ENCODE results near the gene AIDA.

The AIDA gene

DNA sequence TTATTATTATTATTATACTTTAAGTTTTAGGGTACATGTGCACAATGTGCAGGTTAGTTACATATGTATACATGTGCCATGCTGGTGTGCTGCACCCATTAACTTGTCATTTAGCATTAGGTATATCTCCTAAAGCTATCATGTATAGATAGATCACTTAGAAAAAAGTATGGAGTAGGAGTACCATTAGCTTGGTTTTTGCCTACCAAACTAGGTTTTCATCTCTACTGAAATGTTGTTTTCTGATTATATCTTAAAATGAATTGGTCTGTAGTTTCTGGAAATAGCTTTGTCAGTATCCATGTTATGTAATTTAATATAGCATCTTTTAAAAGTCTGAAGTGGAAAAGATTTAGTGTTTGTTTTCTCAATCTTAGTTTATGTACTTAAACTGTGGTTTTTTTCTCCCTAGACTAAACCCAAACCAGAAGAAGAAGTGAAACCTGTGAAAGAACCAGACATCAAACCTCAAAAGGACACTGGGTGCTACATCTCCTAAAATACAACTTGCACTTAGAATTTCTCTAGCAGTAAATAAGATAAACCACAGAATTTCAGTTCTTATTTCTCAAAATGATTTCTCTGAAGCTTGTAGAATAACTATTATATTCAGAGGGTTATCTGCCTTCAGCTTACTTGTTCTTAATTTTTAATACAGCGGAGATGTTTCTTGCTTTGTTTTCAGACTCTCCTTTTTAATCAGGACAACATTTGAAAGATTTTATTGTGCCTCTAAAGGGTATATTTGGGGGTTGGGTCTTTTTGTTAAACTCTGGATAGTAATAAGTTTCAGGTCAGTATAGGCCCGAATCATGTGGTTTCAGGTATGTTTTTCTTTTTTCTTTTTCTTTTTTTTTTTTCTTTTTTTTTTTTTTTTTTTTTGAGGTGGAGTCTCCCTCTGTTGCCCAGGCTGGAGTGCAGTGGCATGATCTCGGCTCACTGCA is 20.2 kb upstream of the AIDA start:
- peaks cover 10% of the 10 kb centered on the region for H3K4me1 Mint-ChIP-seq (ENCODE audit: low read depth)
- H3K4me3 Mint-ChIP-seq: no peak overlapping the region
- no peaks in the 10 kb centered on the region for H3K27me3 Mint-ChIP-seq
- no peak for DNase-seq
- peaks cover 75% of the 10 kb centered on the region for H3K36me3 Mint-ChIP-seq (ENCODE audit: low read depth)
- H3K9me3 Mint-ChIP-seq: no peaks in the 10 kb centered on the region
- peak overlapping the region; percentile 60 for H3K27ac Mint-ChIP-seq

DNA sequence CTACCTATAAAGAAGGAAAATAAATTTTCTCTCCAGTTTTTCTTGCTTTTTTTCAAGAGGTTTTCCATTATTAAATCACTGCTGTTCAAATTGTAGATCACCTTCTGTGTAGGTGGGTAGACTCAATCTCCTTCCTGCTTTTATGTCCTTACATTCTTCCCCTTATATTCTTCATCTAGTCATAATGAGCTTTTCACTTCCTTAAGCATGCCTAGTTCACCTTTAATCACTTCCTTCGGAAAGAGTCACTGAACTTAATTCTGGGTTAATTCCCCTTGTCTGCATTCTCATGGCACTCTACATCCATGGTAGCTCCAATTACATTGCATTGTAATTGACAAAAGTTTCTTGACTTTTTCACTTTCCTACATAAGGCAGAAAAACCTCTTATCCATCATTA is 18.6 kb upstream of the AIDA start:
- Mint-ChIP-seq H3K27ac (peak overlapping the region; percentile 13), H3K4me3 (no peak overlapping the region), H3K4me1 (ENCODE audit: low read depth) (peaks cover 10% of the 10 kb centered on the region), H3K9me3 (no peaks in the 10 kb centered on the region), H3K27me3 (no peaks in the 10 kb centered on the region), H3K36me3 (ENCODE audit: low read depth) (peaks cover 86% of the 10 kb centered on the region)
- no peak for DNase-seq

DNA sequence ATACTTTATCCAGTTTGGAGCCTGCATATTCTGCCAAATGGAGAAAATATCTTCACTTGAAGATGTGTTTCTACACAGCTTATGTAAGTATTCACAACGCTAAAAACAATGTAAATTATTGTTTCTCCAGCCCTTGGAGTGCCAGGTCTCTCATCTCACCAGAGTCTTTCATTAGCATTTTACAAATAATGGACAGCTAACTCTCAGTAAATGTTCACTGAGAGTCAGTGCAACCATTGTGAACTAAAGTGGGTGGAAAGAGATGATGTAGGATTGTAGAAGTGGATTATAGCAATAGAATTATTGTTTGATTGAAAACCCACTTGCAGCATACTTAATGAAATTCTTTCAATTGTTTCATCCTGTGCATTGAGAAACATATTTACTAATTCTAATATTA is 16.5 kb upstream of the AIDA start:
- H3K4me1 Mint-ChIP-seq (ENCODE audit: low read depth): peaks cover 10% of the 10 kb centered on the region
- H3K36me3 Mint-ChIP-seq (ENCODE audit: low read depth): peaks cover 91% of the 10 kb centered on the region
- no peak overlapping the region for H3K4me3 Mint-ChIP-seq
- H3K27me3 Mint-ChIP-seq: no peaks in the 10 kb centered on the region
- H3K9me3 Mint-ChIP-seq: no peaks in the 10 kb centered on the region
- H3K27ac Mint-ChIP-seq: no peak overlapping the region
- no peak for DNase-seq

DNA sequence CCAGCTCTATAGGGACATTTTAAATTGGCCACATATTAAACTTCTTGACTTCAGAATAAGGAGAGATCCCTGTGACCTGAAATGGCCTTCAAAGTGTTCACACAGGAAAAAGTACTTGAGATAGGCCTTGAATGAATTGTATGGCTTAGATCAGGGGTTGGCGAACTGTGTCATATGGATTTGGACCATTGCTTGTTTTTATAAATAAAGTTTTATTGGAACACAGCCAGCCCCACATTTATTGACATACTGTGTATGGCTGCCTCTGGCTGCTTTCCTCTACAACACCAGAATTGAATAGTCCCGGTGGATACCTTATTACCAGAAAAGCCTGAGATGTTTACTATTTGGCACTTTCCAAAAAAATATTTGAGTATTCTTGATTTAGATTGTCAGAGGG is 4.1 kb upstream of the AIDA start:
- Mint-ChIP-seq H3K36me3 (ENCODE audit: low read depth) (peaks cover 87% of the 10 kb centered on the region), H3K27ac (no peak overlapping the region)

DNA sequence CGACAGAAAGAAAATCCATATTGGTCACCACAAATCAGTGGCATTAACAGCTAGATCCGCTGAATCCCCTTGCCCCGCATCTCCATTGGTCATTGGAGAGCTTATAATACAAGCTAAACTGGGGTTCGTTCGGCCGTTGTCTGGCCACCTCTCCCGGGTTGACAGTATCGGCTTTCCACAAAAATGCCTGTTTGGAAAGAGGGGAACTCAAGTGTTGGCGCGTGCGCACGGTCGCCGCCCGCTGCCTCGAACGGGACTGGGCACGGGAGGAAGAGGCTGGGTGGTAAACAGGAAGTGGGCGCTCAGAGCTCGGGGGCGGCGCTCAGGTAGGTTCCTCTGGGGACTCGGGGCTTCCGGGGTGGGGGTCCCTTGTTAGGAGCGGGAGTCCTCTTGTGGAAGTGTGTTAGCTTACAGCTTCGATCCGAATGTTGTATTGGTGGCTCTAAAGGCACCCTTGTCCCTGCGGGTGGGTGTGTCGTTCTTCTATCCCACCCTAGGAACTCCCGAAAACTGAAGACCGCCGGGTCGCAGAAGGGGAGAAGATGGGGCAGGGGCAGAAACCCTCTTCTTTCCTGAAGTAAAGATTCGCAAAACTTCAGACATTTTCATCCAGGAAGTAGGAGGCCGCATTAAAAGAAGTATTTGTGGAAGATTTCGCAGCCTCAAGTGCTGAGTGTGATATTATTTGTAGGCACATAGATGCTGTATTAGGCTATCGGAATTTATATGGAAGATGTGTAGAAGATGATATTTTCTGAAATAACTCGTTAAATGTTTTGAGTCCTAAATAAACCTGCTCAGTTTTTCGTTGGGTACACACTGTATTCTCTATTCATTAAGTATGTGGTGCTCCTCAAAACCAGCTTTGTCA is 1.0 kb upstream of the AIDA start:
- no peaks in the 10 kb centered on the region for H3K27me3 Mint-ChIP-seq
- peaks cover 54% of the 10 kb centered on the region for H3K4me1 Mint-ChIP-seq (ENCODE audit: low read depth)
- H3K4me3 Mint-ChIP-seq: peak overlapping the region; percentile 96
- peaks cover 82% of the 10 kb centered on the region for H3K36me3 Mint-ChIP-seq (ENCODE audit: low read depth)
- peak overlapping the region; percentile 100 for H3K27ac Mint-ChIP-seq
- DNase-seq: peak; percentile 89
- H3K9me3 Mint-ChIP-seq: no peaks in the 10 kb centered on the region

More for the DNA sequence above, 4.1 kb upstream of the AIDA start:
- H3K4me1 Mint-ChIP-seq (ENCODE audit: low read depth): peaks cover 36% of the 10 kb centered on the region
- no peak overlapping the region for H3K4me3 Mint-ChIP-seq
- no peaks in the 10 kb centered on the region for H3K27me3 Mint-ChIP-seq
- DNase-seq: no peak
- H3K9me3 Mint-ChIP-seq: no peaks in the 10 kb centered on the region

DNA sequence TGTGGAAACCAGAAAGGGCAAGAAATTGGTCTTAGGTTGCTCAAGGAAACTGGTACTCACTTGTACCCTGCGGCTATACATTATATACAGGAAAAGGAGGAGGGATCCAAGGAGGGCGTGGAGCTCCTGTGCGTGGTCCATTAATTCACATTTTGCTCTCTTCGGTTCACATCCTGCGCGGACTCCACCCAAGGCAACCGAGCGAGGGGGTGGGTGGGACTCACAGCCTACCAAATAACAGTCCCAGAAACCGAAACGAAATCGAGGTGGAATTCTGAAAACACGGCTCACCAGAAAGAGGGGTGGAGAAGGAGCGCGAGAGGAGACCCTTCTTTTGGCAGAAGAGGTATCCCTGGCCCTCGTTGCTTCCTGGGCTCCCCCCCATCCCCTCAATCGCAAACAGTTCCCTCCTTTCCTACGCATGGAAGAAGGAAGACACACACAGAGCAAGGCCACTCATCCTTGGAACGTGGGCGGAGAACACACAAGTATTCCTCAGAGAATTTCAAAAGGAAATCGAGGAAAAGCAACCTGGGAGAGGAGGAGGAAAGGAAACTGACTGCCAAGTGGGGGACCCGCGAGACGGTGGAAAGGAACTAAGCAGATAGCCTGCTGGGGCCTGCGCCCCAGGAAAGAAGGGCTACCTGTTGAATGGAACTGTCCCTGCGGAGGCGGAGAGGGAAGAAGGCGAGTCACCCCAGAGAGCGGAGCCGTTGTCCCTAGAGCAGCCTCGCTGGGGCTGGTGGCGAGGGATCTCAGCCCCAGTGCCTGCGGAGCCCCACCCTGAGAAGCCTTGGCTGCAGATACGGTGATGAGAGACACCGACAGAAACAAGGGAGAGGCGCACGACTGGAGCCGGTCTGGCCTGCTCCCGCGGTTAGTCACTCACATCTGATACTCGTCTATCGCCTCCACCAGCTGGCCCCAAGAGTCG is 705 bp downstream of the AIDA start:
- Mint-ChIP-seq H3K9me3 (no peaks in the 10 kb centered on the region), H3K27ac (peak overlapping the region; percentile 100), H3K4me3 (peak overlapping the region; percentile 96), H3K4me1 (ENCODE audit: low read depth) (peaks cover 56% of the 10 kb centered on the region), H3K36me3 (ENCODE audit: low read depth) (peaks cover 74% of the 10 kb centered on the region), H3K27me3 (no peaks in the 10 kb centered on the region)
- peak; percentile 74 for DNase-seq

DNA sequence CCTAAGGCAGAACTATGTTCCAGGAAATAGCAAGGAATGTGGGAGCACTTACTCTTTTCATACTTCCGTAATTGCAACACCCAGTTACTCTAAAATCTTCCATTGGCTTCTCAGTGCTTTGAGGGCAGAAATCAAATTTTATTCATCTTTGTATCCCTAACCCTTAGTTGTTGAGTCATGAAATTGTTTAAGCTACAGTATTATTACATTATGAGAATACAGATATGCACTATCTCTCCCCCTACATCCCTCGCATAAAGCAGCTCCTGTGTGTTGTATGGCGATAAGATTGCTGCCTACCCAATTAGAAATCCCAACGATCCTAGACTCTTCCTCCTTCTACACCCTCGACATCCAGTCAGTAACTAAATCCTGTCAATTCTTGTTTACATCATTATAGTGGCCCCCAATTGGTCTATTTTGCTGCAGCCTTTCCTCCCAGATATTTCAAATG is 2.6 kb downstream of the AIDA start:
- Mint-ChIP-seq H3K4me1 (ENCODE audit: low read depth) (peaks cover 65% of the 10 kb centered on the region), H3K36me3 (ENCODE audit: low read depth) (peaks cover 71% of the 10 kb centered on the region), H3K27ac (no peak overlapping the region)

DNA sequence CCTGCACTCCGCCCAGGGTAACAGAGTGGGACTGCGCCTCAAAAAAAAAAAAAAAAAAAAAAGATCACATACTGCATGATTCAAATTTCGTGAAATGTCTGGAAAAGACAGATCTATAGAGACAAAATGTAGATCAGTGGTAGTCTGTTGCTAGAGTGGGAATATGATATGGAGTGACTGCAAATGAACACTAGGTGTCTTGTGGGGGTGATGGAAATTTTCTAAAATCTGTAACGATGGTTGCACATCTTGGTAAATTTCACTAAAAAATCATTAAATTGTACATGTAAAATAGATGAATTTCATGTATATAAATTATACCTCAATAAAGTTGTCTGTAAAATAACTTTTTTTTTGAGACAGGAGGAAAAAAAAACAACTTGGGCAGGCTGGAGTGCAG is 5.5 kb downstream of the AIDA start:
- H3K9me3 Mint-ChIP-seq: no peaks in the 10 kb centered on the region
- peaks cover 74% of the 10 kb centered on the region for H3K36me3 Mint-ChIP-seq (ENCODE audit: low read depth)
- no peak overlapping the region for H3K27ac Mint-ChIP-seq
- H3K27me3 Mint-ChIP-seq: no peaks in the 10 kb centered on the region
- H3K4me1 Mint-ChIP-seq (ENCODE audit: low read depth): peaks cover 70% of the 10 kb centered on the region
- no peak overlapping the region for H3K4me3 Mint-ChIP-seq
- DNase-seq: no peak

More for the DNA sequence above, 2.6 kb downstream of the AIDA start:
- Mint-ChIP-seq H3K4me3 (peak overlapping the region; percentile 96), H3K27me3 (no peaks in the 10 kb centered on the region), H3K9me3 (no peaks in the 10 kb centered on the region)
- no peak for DNase-seq

DNA sequence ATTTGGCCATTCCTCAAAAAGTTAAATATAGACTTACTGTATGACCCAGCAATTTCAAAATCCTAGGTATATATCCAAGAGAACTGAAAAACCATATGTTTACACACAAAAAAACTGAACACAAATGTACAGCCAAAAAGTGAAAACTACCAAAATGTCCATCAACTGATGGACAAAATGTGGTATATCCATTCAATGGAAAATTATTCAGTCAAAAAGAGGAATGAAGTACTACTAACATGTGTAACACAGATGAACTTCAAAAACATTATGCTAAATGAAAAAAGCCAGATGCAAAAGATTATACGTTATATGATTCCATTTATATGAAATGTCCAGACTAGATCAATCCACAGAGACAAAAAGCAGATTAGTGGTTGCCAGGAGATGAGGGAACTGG is 8.0 kb downstream of the AIDA start:
- peaks cover 54% of the 10 kb centered on the region for H3K4me1 Mint-ChIP-seq (ENCODE audit: low read depth)
- no peak for DNase-seq
- H3K4me3 Mint-ChIP-seq: no peak overlapping the region
- no peaks in the 10 kb centered on the region for H3K9me3 Mint-ChIP-seq
- H3K27me3 Mint-ChIP-seq: no peaks in the 10 kb centered on the region
- H3K27ac Mint-ChIP-seq: no peak overlapping the region
- peaks cover 70% of the 10 kb centered on the region for H3K36me3 Mint-ChIP-seq (ENCODE audit: low read depth)

DNA sequence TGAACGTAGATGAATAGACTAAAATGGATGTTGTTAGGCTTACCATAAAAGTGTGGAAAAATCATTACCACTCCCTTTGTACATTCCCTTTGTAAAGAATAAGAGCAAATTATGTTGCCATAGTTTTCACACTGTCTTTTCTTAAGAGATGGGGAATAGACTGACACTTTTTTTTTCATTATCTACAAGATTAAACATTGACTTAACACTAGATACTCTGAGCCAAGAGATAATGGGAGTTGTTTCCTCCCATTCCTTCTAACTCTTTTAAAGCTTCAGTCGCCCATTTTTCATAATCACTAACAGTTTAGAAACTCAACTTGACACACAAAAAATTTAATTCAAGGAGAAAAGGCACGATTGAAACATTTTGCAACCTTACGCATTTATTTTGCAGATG is 10.1 kb downstream of the AIDA start:
- Mint-ChIP-seq H3K4me3 (no peak overlapping the region), H3K9me3 (no peaks in the 10 kb centered on the region), H3K36me3 (ENCODE audit: low read depth) (peaks cover 65% of the 10 kb centered on the region), H3K27ac (no peak overlapping the region), H3K27me3 (no peaks in the 10 kb centered on the region), H3K4me1 (ENCODE audit: low read depth) (peaks cover 44% of the 10 kb centered on the region)
- no peak for DNase-seq

DNA sequence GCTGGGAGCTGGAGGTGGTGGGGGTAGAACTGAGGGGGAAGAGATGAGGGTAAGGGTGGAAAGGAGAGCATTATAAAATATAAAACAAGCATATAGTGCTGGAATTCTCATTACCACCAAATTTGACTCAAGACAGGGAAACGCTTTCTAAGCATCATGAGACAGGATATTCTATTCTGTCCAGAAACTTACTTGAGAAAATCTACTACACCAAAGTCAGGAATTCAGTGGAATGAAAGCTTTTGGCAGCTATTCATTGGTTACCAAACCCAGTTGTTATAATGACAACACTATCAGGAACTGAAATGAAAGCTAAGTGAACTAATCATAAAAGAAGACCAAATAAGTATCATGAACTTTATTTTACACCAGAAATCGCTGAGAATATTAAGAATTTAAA is 14.5 kb downstream of the AIDA start:
- peaks cover 43% of the 10 kb centered on the region for H3K36me3 Mint-ChIP-seq (ENCODE audit: low read depth)
- peaks cover 24% of the 10 kb centered on the region for H3K4me1 Mint-ChIP-seq (ENCODE audit: low read depth)
- H3K4me3 Mint-ChIP-seq: no peak overlapping the region
- H3K9me3 Mint-ChIP-seq: no peaks in the 10 kb centered on the region
- H3K27ac Mint-ChIP-seq: no peak overlapping the region
- no peaks in the 10 kb centered on the region for H3K27me3 Mint-ChIP-seq
- no peak for DNase-seq

DNA sequence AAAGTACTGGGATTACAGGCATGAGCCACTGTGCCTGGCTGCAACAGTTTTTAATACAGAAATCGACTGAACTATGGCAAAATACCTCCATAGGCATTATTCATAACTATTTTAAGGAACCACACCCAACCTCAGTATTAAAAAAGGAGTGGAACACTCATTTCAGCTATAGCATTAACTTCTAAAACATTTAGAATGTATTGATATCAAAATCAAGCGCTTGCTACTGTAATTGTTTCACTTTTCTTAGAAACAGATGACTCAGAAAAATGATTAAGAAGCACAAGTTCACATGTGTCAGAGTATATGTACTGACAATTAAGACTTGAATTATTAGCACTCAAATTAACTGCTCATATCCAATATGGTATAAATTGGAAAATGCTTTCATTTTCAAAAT is 15.1 kb downstream of the AIDA start:
- Mint-ChIP-seq H3K36me3 (ENCODE audit: low read depth) (peaks cover 43% of the 10 kb centered on the region), H3K4me1 (ENCODE audit: low read depth) (peaks cover 27% of the 10 kb centered on the region), H3K27ac (peak overlapping the region; percentile 40), H3K9me3 (no peaks in the 10 kb centered on the region), H3K27me3 (no peaks in the 10 kb centered on the region), H3K4me3 (no peak overlapping the region)
- no peak for DNase-seq

DNA sequence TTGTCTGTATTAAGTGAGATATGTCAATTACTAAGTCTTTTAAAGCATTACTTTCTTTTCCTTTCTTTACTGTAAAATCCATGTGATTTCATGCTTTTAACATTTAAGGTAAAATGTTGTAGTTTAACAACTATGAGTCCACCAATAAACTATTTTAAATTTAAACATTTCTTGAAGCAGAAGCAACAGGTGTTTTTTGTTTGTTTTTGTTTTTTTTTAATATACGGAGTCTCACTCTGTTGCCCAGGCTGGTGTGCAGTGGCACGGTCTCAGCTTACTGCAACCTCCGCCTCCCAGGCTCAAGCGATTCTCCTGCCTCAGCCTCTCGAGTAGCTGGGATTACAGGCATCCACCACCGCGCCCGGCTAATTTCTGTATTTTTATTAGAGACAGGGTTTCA is 15.6 kb downstream of the AIDA start:
- Mint-ChIP-seq H3K4me3 (no peak overlapping the region), H3K4me1 (ENCODE audit: low read depth) (peaks cover 27% of the 10 kb centered on the region), H3K36me3 (ENCODE audit: low read depth) (peaks cover 45% of the 10 kb centered on the region), H3K9me3 (no peaks in the 10 kb centered on the region), H3K27me3 (no peaks in the 10 kb centered on the region), H3K27ac (peak overlapping the region; percentile 40)
- DNase-seq: no peak

DNA sequence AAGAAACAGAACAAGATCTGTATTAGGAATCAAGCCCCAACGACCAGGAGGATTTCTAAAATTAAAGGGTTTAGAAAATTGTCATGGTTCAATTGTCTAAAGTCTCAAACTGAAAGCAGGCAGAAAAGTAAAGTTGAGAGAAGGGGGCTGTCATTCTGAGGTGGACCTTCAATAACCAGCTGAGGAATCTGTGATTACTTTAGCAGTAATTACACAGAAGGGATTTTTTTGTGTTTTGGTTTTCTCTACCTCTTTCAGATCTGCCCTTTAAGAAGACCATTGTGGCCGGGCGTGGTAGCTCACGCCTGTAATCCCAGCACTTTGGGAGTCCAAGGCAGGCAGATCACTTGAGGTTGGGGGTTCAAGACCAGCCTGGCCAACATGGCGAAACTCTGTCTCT is 17.4 kb downstream of the AIDA start:
- DNase-seq: no peak
- H3K27ac Mint-ChIP-seq: no peak overlapping the region
- H3K4me1 Mint-ChIP-seq (ENCODE audit: low read depth): peaks cover 27% of the 10 kb centered on the region
- H3K4me3 Mint-ChIP-seq: no peak overlapping the region
- no peaks in the 10 kb centered on the region for H3K9me3 Mint-ChIP-seq
- H3K36me3 Mint-ChIP-seq (ENCODE audit: low read depth): peaks cover 37% of the 10 kb centered on the region
- H3K27me3 Mint-ChIP-seq: no peaks in the 10 kb centered on the region
